ENCODE data around the gene FBN2. TPM values are rescaled to one million over a fixed set of nuclear protein-coding genes. Genes with fewer than 3 reads are reported as not detected.

FBN2 gene
- total and polyA plus RNA-seq, 2 donors (not counting 1 experiment from before 2014, with no cell fraction given), result 43.1 to 80.1 TPM

DNA sequence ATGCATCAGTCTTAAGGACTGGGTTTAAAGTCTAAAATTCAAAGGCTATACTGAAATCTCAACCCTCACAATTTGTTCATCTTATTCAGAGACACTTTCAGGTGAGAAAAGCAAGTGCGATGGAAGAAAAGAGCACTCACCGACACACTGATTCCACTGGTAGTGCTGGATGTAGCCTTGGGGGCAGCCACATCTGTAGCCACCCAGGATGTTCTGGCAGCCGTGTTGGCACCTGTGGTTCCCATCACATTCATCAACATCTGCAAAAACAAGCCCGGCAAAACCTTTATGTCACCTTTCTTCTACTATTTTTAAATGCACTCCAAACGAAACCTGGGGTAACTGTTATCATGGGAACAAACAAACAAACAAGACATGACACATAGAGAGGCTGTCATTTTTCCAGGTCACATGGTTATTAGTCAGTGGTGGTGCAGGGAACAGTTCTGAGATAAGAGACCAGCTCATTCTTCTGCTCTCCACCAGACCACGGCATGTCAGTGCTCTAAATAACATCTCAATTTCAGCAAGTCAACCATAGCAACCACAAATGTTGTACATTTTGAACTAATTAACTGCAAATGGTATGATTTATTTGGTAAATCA, 266.1 kb downstream of the FBN2 start:
- Histone ChIP-seq H3K27ac (ENCODE audit: insufficient read depth, low read length) (no peak overlapping the region), H3K27me3 (ENCODE audit: control insufficient read depth, insufficient read depth, low read length) (no peaks in the 10 kb centered on the region), H3K9me3 (ENCODE audit: control insufficient read depth, insufficient read depth, low read depth, low read length) (no peaks in the 10 kb centered on the region), H3K4me3 (replicated peaks in 1 of 4; ENCODE audit: control extremely low read depth in 1 of 4, insufficient read depth in 1 of 4, low read depth in 3 of 4, low read length in 4 of 4) (no peak overlapping the region), H4K20me1 (ENCODE audit: control insufficient read depth, extremely low read depth, insufficient read depth, low read length) (no peaks in the 10 kb centered on the region), H3K9ac (ENCODE audit: insufficient read depth, low read length) (no peak overlapping the region), H3K4me1 (ENCODE audit: control insufficient read depth, extremely low read depth, insufficient read depth, low read length) (no peaks in the 10 kb centered on the region), H3K4me2 (ENCODE audit: extremely low read depth, insufficient read depth, low read length) (no peak overlapping the region), H2AFZ (ENCODE audit: low read length) (no peak overlapping the region), H3K36me3 (ENCODE audit: control insufficient read depth, insufficient read depth, low read length) (no peaks in the 10 kb centered on the region), H3K79me2 (ENCODE audit: control insufficient read depth, insufficient read depth, low read length) (no peaks in the 10 kb centered on the region)
- TF ChIP-seq, protein P1, sequence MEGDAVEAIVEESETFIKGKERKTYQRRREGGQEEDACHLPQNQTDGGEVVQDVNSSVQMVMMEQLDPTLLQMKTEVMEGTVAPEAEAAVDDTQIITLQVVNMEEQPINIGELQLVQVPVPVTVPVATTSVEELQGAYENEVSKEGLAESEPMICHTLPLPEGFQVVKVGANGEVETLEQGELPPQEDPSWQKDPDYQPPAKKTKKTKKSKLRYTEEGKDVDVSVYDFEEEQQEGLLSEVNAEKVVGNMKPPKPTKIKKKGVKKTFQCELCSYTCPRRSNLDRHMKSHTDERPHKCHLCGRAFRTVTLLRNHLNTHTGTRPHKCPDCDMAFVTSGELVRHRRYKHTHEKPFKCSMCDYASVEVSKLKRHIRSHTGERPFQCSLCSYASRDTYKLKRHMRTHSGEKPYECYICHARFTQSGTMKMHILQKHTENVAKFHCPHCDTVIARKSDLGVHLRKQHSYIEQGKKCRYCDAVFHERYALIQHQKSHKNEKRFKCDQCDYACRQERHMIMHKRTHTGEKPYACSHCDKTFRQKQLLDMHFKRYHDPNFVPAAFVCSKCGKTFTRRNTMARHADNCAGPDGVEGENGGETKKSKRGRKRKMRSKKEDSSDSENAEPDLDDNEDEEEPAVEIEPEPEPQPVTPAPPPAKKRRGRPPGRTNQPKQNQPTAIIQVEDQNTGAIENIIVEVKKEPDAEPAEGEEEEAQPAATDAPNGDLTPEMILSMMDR (conservative IDR thresholded peaks at IDR 0.05 in 1 of 2, IDR thresholded peaks at IDR 0.05 in 1 of 2; ENCODE audit: low read depth in 1 of 2, low read length in 2 of 2), result no peak
- TF ChIP-seq EZH2 (IDR thresholded peaks at IDR 0.05; ENCODE audit: low read length, missing control alignments), result no peak
- DNase-seq (ENCODE audit: low read depth in 2 of 2), result peak; percentile 63 to 79

- H3K4me1 ChIP-seq (ENCODE audit: control insufficient read depth, extremely low read depth, insufficient read depth, low read length), result no peaks in the 10 kb centered on the region
- no peaks in the 10 kb centered on the region for H3K79me2 ChIP-seq (ENCODE audit: control insufficient read depth, insufficient read depth, low read length)
- H3K36me3 ChIP-seq (ENCODE audit: control insufficient read depth, insufficient read depth, low read length), result no peaks in the 10 kb centered on the region
- H3K4me3 ChIP-seq (replicated peaks in 1 of 4; ENCODE audit: control extremely low read depth in 1 of 4, insufficient read depth in 1 of 4, low read depth in 3 of 4, low read length in 4 of 4), result no peak overlapping the region
- H2AFZ ChIP-seq (ENCODE audit: low read length), result no peak overlapping the region
- H4K20me1 ChIP-seq (ENCODE audit: control insufficient read depth, extremely low read depth, insufficient read depth, low read length), result no peaks in the 10 kb centered on the region
- no peaks in the 10 kb centered on the region for H3K9me3 ChIP-seq (ENCODE audit: control insufficient read depth, insufficient read depth, low read depth, low read length)
- H3K27ac ChIP-seq (ENCODE audit: insufficient read depth, low read length), result no peak overlapping the region
- DNase-seq (ENCODE audit: low read depth in 2 of 2), result no peak
- no peak overlapping the region for H3K9ac ChIP-seq (ENCODE audit: insufficient read depth, low read length)
- TF ChIP-seq EZH2 (IDR thresholded peaks at IDR 0.05; ENCODE audit: low read length, missing control alignments), result no peak
- TF ChIP-seq, protein P1 (conservative IDR thresholded peaks at IDR 0.05 in 1 of 2, IDR thresholded peaks at IDR 0.05 in 1 of 2; ENCODE audit: low read depth in 1 of 2, low read length in 2 of 2), result no peak
- H3K27me3 ChIP-seq (ENCODE audit: control insufficient read depth, insufficient read depth, low read length), result no peaks in the 10 kb centered on the region
- H3K4me2 ChIP-seq (ENCODE audit: extremely low read depth, insufficient read depth, low read length), result no peak overlapping the region
Observed at GRCh38 chr5:128271071-128271470, 267.0 kb downstream of the FBN2 start.

GRCh38 chr5:128264564-128265360, 273.3 kb downstream of the FBN2 start:
- Histone ChIP-seq H3K4me3 (replicated peaks in 1 of 4; ENCODE audit: control extremely low read depth in 1 of 4, insufficient read depth in 1 of 4, low read depth in 3 of 4, low read length in 4 of 4) (no peak overlapping the region), H3K9me3 (ENCODE audit: control insufficient read depth, insufficient read depth, low read depth, low read length) (no peaks in the 10 kb centered on the region), H2AFZ (ENCODE audit: low read length) (no peak overlapping the region), H3K36me3 (ENCODE audit: control insufficient read depth, insufficient read depth, low read length) (peaks cover 2% of the 10 kb centered on the region), H4K20me1 (ENCODE audit: control insufficient read depth, extremely low read depth, insufficient read depth, low read length) (no peaks in the 10 kb centered on the region), H3K4me2 (ENCODE audit: extremely low read depth, insufficient read depth, low read length) (no peak overlapping the region), H3K27ac (ENCODE audit: insufficient read depth, low read length) (no peak overlapping the region), H3K79me2 (ENCODE audit: control insufficient read depth, insufficient read depth, low read length) (no peaks in the 10 kb centered on the region), H3K27me3 (ENCODE audit: control insufficient read depth, insufficient read depth, low read length) (no peaks in the 10 kb centered on the region), H3K9ac (ENCODE audit: insufficient read depth, low read length) (no peak overlapping the region), H3K4me1 (ENCODE audit: control insufficient read depth, extremely low read depth, insufficient read depth, low read length) (no peaks in the 10 kb centered on the region)
- TF ChIP-seq, protein P1 (conservative IDR thresholded peaks at IDR 0.05 in 1 of 2, IDR thresholded peaks at IDR 0.05 in 1 of 2; ENCODE audit: low read depth in 1 of 2, low read length in 2 of 2), result peak in 1 of 2 donors; percentile 11
- no peak for TF ChIP-seq EZH2 (IDR thresholded peaks at IDR 0.05; ENCODE audit: low read length, missing control alignments)
- peak in 1 of 2 donors; percentile 37 for DNase-seq (ENCODE audit: low read depth in 2 of 2)

All from fibroblast of lung (primary cell).